Hepatocyte (in vitro differentiated cells): ENCODE measurements around the gene PDE11A. TPM values are rescaled to one million over a fixed set of nuclear protein-coding genes. Genes with fewer than 3 reads are reported as not detected.

ENCODE experiments used
- DNase-seq: peaks from one replicate; pipeline ENCODE4 v3.0.0-alpha.2; 2016; ENCODE audit warnings: low spot score
- H2AFZ ChIP-seq: fragments of 200-600 bp; sonication (generic); 2 replicates; pipeline ENCODE4 v1.6.0; 2016; ENCODE audit warnings: antibody characterized with exemption, mild to moderate bottlenecking
- H3K27ac ChIP-seq: fragments of 200-600 bp; sonication (generic); 2 replicates; pipeline ENCODE4 v1.5.1; 2016; ENCODE audit warnings: mild to moderate bottlenecking
- H3K27me3 ChIP-seq: fragments of 200-600 bp; sonication (generic); 2 replicates; pipeline ENCODE4 v1.6.1; 2016
- H3K36me3 ChIP-seq: fragments of 200-600 bp; sonication (generic); replicated peaks from 2 replicates; pipeline ENCODE4 v1.5.1; 2016; ENCODE audit warnings: low read depth; ENCODE audit not compliant: insufficient read depth
- H3K4me1 ChIP-seq: fragments of 200-600 bp; sonication (generic); 2 replicates; pipeline ENCODE4 v1.5.1; 2016; ENCODE audit warnings: mild to moderate bottlenecking, moderate library complexity; ENCODE audit not compliant: insufficient read depth
- H3K4me2 ChIP-seq: fragments of 200-600 bp; sonication (generic); 2 replicates; pipeline ENCODE4 v1.6.0; 2016
- H3K4me3 ChIP-seq: fragments of 200-600 bp; sonication (generic); 2 replicates; pipeline ENCODE4 v1.5.1; 2016; ENCODE audit warnings: mild to moderate bottlenecking
- H3K79me2 ChIP-seq: fragments of 200-600 bp; sonication (generic); 2 replicates; pipeline ENCODE4 v1.6.0; 2017; ENCODE audit warnings: mild to moderate bottlenecking
- H3K9me2 ChIP-seq: fragments of 200-600 bp; sonication (generic); replicated peaks from 2 replicates; pipeline ENCODE4 v1.6.0; 2017; ENCODE audit warnings: mild to moderate bottlenecking; ENCODE audit not compliant: insufficient read depth
- H3K9me3 ChIP-seq: fragments of 200-600 bp; sonication (generic); 2 replicates; pipeline ENCODE4 v1.5.1; 2016; ENCODE audit warnings: low read depth, mild to moderate bottlenecking
- H4K20me1 ChIP-seq: fragments of 200-600 bp; sonication (generic); 2 replicates; pipeline ENCODE4 v1.6.0; 2016; ENCODE audit warnings: mild to moderate bottlenecking; ENCODE audit not compliant: insufficient read depth, poor library complexity, severe bottlenecking
- EZH2 ChIP-seq: fragments of 200-600 bp; sonication (generic); IDR thresholded peaks from 2 replicates; pipeline ENCODE4 v1.6.1; 2016; ENCODE audit warnings: antibody characterized with exemption, mild to moderate bottlenecking, borderline replicate concordance
- EZH2phosphoT487 ChIP-seq: fragments of 200-600 bp; sonication (generic); IDR thresholded peaks from one replicate; pipeline ENCODE4 v1.6.1; 2018; ENCODE audit warnings: antibody characterized with exemption, mild to moderate bottlenecking, low read depth, moderate library complexity; ENCODE audit not compliant: unreplicated experiment, severe bottlenecking
- WGBS: methylation state at CpG from one replicate; pipeline ENCODE4 v1.1.6; 2016; ENCODE audit warnings: low lambda C conversion rate; ENCODE audit errors: missing lambda C conversion rate; 5-methylcytosine and 5-hydroxymethylcytosine counted together
- polyA plus RNA-seq: library from polyadenylated mRNA; unstranded; fragments of >200 nt; fragmentation: Nextera tagmentation; extraction: Ambion mirVana; gene quantifications from 2 replicates; pipeline ENCODE4 v1.2.1, GENCODE V29; 2016
- total RNA-seq: library from RNA; depleted of rRNA; stranded (reverse); fragments of >200 nt; gene quantifications from 2 replicates; pipeline ENCODE4 v1.2.3, GENCODE V29; 2014
- TF ChIP-seq, protein P1 (sequence below): fragments of 200-600 bp; sonication (generic); IDR thresholded peaks from 2 replicates; pipeline ENCODE4 v1.5.1; 2016; ENCODE audit warnings: antibody characterized with exemption, mild to moderate bottlenecking; ENCODE audit not compliant: poor library complexity

PDE11A gene
- total and polyA plus RNA-seq, 2 experiments from 2014 or later = 0.71 to 1.9 TPM

- Histone ChIP-seq H3K27ac (peak overlapping the region; percentile 4), H3K9me3 (no peaks in the 10 kb centered on the region), H3K9me2 (no peaks in the 10 kb centered on the region), H3K79me2 (no peaks in the 10 kb centered on the region), H3K4me1 (peaks cover 26% of the 10 kb centered on the region), H3K36me3 (no peaks in the 10 kb centered on the region), H4K20me1 (no peaks in the 10 kb centered on the region), H3K4me2 (peak overlapping the region; percentile 47), H3K4me3 (no peak overlapping the region), H3K27me3 (no peaks in the 10 kb centered on the region), H2AFZ (no peak overlapping the region)
- no peak for DNase-seq
- TF ChIP-seq EZH2phosphoT487 = no peak
- TF ChIP-seq, protein P1, sequence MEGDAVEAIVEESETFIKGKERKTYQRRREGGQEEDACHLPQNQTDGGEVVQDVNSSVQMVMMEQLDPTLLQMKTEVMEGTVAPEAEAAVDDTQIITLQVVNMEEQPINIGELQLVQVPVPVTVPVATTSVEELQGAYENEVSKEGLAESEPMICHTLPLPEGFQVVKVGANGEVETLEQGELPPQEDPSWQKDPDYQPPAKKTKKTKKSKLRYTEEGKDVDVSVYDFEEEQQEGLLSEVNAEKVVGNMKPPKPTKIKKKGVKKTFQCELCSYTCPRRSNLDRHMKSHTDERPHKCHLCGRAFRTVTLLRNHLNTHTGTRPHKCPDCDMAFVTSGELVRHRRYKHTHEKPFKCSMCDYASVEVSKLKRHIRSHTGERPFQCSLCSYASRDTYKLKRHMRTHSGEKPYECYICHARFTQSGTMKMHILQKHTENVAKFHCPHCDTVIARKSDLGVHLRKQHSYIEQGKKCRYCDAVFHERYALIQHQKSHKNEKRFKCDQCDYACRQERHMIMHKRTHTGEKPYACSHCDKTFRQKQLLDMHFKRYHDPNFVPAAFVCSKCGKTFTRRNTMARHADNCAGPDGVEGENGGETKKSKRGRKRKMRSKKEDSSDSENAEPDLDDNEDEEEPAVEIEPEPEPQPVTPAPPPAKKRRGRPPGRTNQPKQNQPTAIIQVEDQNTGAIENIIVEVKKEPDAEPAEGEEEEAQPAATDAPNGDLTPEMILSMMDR = no peak
- TF ChIP-seq EZH2 = no peak
- WGBS = 38% methylated on average over 2 of the region's 2 CpGs
These were observed 469.9 kb downstream of the PDE11A start for GRCh38 chr2:177602611-177603164.

- H3K4me1 ChIP-seq = peaks cover 26% of the 10 kb centered on the region
- no peak overlapping the region for H3K4me2 ChIP-seq
- H3K9me2 ChIP-seq = no peaks in the 10 kb centered on the region
- no peak for DNase-seq
- WGBS = 85% methylated on average over 2 of the region's 2 CpGs
- no peaks in the 10 kb centered on the region for H3K9me3 ChIP-seq
- H3K4me3 ChIP-seq = no peak overlapping the region
- no peak overlapping the region for H3K27ac ChIP-seq
- no peaks in the 10 kb centered on the region for H4K20me1 ChIP-seq
- TF ChIP-seq, protein P1 = no peak
- no peak for TF ChIP-seq EZH2
- no peak for TF ChIP-seq EZH2phosphoT487
- H3K79me2 ChIP-seq = no peaks in the 10 kb centered on the region
- no peaks in the 10 kb centered on the region for H3K27me3 ChIP-seq
- H2AFZ ChIP-seq = no peak overlapping the region
- H3K36me3 ChIP-seq = no peaks in the 10 kb centered on the region
These were observed 471.7 kb downstream of the PDE11A start for GRCh38 chr2:177600917-177601316.

GRCh38 chr2:177599956-177600355 lies 472.6 kb downstream of the PDE11A start:
- TF ChIP-seq EZH2phosphoT487 (no peak), EZH2 (no peak)
- TF ChIP-seq, protein P1 = no peak
- Histone ChIP-seq H3K27me3 (no peaks in the 10 kb centered on the region), H3K4me3 (no peak overlapping the region), H4K20me1 (no peaks in the 10 kb centered on the region), H3K9me2 (no peaks in the 10 kb centered on the region), H3K9me3 (no peaks in the 10 kb centered on the region), H3K36me3 (no peaks in the 10 kb centered on the region), H3K4me1 (peaks cover 26% of the 10 kb centered on the region), H3K27ac (no peak overlapping the region), H3K4me2 (no peak overlapping the region), H2AFZ (no peak overlapping the region), H3K79me2 (no peaks in the 10 kb centered on the region)
- no peak for DNase-seq
- WGBS = 81% methylated on average over 2 of the region's 2 CpGs
